HG02610 (cell line): ENCODE data around the gene CCR2.
"Not testable (repeated sequence)": the region's sequence is repeated elsewhere in the genome, so short reads cannot be mapped to it uniquely, and the experiment has no call there.

Experiments
- ATAC-seq: cut with Tn5 transposase; IDR thresholded peaks from one replicate; pipeline ENCODE4 v1.9.1; 2021; ENCODE audit warnings: mild to moderate bottlenecking, moderate library complexity; ENCODE audit not compliant: unreplicated experiment

The CCR2 gene

GRCh38 chr3:46353647-46354410 lies at the start of gene CCR2:
Gene CCR2, plus strand, starts transcription at chr3:46354111. Its CDS starts 3,417 bp downstream, at chr3:46357528.
- ATAC-seq: no peak

- ATAC-seq: no peak
Measured at GRCh38 chr3:46304739-46305138, 49.2 kb upstream of the CCR2 start.

GRCh38 chr3:46312991-46313390 lies 40.9 kb upstream of the CCR2 start:
- ATAC-seq: no peak

DNA sequence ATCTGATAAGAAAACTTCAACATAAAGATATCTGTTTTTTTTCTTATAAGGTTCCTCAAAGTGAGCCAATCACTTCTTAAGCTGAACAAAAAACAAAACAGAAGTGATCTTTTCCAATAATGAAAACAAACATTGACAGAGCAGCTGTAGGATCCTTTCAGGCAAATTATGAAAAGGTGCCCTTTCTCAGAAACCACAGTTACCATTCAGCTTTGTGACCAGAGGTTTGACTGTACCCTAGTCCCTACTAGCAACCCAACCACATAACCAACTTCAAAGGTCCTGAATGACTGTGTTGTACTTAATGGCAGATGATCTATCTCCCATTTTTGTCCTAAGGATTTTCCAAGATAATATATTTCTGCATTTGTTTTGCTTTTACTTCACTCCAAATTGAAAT lies 39.4 kb upstream of the CCR2 start:
- ATAC-seq: no peak

- ATAC-seq: no peak
Measured at GRCh38 chr3:46316206-46316605, 37.7 kb upstream of the CCR2 start.

GRCh38 chr3:46318207-46318927 lies 35.5 kb upstream of the CCR2 start:
- ATAC-seq: no peak

- no peak for ATAC-seq
Measured at GRCh38 chr3:46321461-46322104, 32.3 kb upstream of the CCR2 start.

DNA sequence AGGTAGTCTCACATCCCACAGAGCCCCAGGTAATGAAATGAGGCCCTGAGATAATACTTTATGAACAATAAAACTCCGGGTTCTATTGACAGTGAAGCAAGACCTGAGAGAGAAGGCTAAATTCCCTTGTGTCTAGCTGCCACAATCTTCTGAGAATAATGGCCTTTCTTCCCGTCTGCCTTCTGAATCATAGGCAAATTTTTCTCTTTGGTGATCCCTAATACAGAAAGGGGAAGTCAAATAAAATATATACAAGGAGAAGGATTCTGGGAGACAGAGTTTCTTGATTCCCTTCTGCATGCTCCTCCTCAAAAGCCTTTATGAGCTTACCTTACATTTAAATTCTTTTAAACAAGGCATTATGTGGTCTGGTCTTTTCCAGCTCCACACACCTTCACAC lies 29.9 kb upstream of the CCR2 start:
- ATAC-seq: no peak

- ATAC-seq: no peak
Measured at GRCh38 chr3:46325645-46326300, 28.1 kb upstream of the CCR2 start.

GRCh38 chr3:46330676-46331075 lies 23.2 kb upstream of the CCR2 start:
- not testable (repeated sequence) for ATAC-seq

DNA sequence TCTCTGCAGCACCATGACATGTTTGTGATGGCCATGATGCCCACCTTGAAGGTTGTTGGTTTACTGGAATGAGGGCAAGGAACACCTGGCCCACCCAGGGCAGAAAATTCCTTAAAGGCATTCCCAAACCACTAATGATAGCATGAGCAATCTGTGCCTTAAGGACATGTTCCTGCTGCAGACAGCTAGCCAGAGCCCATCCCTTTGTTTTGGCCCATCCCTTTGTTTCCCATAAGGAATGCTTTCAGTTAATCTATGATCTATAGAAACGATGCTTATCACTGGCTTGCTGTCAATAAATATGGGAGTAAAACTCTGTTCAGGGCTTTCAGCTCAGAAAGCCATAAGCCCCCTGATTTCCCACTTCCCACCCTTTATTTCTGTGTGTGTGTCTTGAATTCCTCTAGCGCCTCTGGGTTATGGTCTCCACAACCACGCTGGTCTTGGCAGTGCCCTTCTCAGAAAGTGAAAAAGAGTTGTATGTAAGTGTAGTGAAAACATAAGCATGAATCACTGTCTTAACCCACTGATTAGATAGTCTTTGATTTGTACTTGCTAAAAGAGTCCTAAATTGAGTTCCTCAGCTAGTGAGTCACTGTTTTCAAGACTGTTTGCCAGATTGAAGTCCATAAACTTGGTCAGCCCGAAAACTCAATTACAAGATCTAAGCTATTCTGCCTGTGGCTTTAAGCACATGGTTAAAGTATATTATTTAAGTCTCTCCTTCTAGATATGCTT lies 19.0 kb upstream of the CCR2 start:
- ATAC-seq: no peak

- ATAC-seq: no peak
Measured at GRCh38 chr3:46335541-46335940, 18.4 kb upstream of the CCR2 start.

- no peak for ATAC-seq
Measured at GRCh38 chr3:46337911-46338310, 16.0 kb upstream of the CCR2 start.

DNA sequence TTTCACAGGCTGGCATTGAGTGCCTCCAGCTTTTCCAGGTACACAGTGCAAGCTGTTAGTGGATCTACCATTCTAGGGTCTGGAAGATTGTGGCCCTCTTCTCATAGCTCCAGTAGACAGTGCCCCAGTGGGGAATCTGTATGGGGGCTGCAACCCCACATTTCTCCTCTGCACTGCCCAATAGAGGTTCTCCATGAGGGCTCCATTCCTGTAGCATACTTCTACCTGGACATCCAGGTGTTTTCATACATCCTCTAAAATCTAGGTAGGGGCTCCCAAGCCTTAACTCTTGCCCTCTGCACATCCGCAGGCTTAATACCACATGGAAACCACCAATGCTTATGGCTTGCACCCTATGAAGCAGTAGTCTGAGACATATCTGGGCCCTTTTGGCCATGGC lies 15.1 kb upstream of the CCR2 start:
- no peak for ATAC-seq

DNA sequence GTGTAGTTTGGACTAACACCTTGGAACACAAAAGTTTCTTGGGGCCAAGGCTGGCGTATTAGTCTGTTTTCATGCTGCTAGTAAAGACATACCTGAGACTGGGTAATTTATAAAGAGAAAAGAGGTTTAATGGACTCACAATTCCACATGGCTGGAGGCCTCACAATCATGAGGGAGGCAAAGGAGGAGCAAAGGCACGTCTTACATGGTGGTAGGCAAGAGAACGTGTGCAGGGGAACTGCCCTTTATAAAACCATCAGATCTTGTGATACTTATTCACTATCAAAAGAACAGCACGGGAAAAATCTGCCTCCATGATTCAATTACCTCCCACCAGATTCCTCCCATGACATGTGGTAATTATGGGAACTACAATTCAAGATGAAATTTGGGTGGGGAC lies 9.4 kb upstream of the CCR2 start:
- no peak for ATAC-seq

DNA sequence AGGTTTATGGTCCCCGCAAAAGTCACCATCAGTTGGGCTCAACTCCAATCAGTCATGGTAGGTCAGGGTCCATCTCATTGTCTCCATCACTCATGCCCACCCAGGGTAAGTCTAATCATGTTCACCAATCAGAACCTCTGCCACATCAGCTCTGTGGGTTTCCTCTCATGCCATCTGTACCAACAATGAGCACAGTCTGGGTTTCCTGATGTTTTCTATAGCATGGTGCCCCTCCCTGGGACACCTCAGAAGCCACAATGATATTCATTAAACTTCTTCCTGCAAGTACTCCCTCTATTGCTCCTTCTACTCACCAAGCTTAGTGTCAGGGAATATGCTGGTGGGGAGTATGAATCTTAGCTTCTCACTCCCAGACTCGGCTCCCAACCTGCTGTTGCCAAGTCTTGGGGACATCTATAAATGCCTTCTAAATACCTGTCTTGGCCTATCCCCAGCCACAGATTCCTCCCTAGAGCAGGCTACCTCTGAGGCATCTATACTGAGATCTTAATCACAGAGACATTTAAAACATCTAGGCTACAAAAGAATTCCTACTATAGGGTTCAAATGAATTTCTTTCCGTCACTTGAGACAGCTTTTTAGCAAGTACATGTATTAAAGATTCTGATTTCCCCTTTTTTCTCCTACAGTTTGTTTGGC lies 5.0 kb upstream of the CCR2 start:
- ATAC-seq: no peak

GRCh38 chr3:46349484-46350261 lies 4.2 kb upstream of the CCR2 start:
- no peak for ATAC-seq

GRCh38 chr3:46350262-46350565 lies 3.7 kb upstream of the CCR2 start:
- ATAC-seq: no peak

- ATAC-seq: no peak
Measured at GRCh38 chr3:46351646-46352045, 2.3 kb upstream of the CCR2 start.

DNA sequence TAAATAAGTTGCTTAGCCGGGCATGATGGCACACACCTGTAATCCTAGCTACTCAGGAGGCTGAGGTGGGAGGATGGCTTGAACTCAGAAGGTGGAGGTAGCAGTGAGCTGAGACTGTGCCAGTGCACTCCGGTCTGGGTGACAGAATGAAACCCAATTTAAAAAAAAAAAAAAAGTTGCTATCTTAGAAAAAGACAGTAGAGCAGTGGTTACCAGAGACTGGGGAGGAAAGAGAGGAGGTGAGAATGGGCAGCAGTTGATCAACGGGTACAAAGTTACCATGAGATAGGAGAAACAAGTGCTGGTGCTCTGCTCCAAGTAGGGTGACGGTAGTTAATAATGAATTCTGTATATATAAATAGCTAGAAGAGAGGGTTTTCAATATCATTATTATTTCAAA lies 821 bp upstream of the CCR2 start:
- ATAC-seq: no peak
